Keratinocyte (primary cell): ENCODE measurements around the gene CPSF7.
"Not testable (repeated sequence)": the region's sequence is repeated elsewhere in the genome, so short reads cannot be mapped to it uniquely, and the experiment has no call there.

Experiments used
- EZH2 ChIP-seq: IDR thresholded peaks from one replicate; pipeline ENCODE4 v1.6.1; 2012; ENCODE audit warnings: inconsistent platforms, mild to moderate bottlenecking, low read length, moderate library complexity
- TF ChIP-seq, protein P1 (sequence below), 3 experiments: IDR thresholded peaks in 1 of 3; conservative IDR thresholded peaks in 1 of 3; optimal IDR thresholded peaks in 1 of 3; 2 replicates in 2 of 3; 3 replicates in 1 of 3; pipeline versions ENCODE3 to v1.5.1; 2011; ENCODE audit warnings: low read length in 3 of 3, mild to moderate bottlenecking in 3 of 3, moderate library complexity in 2 of 3, control low read depth in 1 of 3, inconsistent platforms in 1 of 3; ENCODE audit not compliant: insufficient read depth in 2 of 3; ENCODE audit errors: extremely low read depth in 1 of 3

DNA sequence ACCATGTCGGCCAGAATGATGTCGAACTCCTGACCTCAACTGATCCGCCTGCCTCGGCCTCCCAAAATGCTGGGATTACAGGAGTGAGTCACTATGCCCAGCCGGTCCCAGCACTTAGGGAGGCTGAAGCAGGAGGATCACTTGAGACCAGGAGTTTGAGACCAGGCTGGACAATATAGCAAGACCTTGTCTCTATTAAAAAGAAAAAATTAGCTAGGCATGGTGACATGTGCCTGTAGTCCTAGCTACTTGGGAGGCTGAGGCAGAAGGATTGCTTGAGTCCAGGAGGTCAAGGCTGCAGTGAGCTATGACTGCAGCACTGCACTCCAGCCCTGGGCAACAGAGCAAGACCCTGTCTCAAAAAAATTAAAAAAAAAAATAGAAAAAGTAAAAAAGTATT lies 45.9 kb downstream of the CPSF7 start:
- TF ChIP-seq EZH2, result not testable (repeated sequence)
- TF ChIP-seq, protein P1, sequence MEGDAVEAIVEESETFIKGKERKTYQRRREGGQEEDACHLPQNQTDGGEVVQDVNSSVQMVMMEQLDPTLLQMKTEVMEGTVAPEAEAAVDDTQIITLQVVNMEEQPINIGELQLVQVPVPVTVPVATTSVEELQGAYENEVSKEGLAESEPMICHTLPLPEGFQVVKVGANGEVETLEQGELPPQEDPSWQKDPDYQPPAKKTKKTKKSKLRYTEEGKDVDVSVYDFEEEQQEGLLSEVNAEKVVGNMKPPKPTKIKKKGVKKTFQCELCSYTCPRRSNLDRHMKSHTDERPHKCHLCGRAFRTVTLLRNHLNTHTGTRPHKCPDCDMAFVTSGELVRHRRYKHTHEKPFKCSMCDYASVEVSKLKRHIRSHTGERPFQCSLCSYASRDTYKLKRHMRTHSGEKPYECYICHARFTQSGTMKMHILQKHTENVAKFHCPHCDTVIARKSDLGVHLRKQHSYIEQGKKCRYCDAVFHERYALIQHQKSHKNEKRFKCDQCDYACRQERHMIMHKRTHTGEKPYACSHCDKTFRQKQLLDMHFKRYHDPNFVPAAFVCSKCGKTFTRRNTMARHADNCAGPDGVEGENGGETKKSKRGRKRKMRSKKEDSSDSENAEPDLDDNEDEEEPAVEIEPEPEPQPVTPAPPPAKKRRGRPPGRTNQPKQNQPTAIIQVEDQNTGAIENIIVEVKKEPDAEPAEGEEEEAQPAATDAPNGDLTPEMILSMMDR (optimal IDR thresholded peaks at IDR 0.05 in 1 of 3, IDR thresholded peaks at IDR 0.05 in 1 of 3, conservative IDR thresholded peaks at IDR 0.05 in 1 of 3; ENCODE audit: extremely low read depth in 1 of 3, insufficient read depth in 2 of 3, low read length in 3 of 3), result not testable (repeated sequence)
